ENCODE data around the gene CGRRF1.

The CGRRF1 gene

GRCh38 chr14:54488646-54489317 lies 20.9 kb upstream of the CGRRF1 start, which contains the start of gene GMFB:
GMFB (minus strand) TSS chr14:54488980; CDS start chr14:54488927, 53 bp downstream.
- peak; percentile 66 for TF ChIP-seq CTCF (IDR thresholded peaks at IDR 0.05; ENCODE audit: low read depth, low read length)
- DNase-seq (ENCODE audit: low read depth in 2 of 2), result peak; percentile 96 to 98
- H3K4me3 ChIP-seq (replicated peaks in 1 of 2; ENCODE audit: low read depth in 2 of 2, low read length in 2 of 2), result peak within 1 kb of the TSS; percentile 86 to 92

DNA sequence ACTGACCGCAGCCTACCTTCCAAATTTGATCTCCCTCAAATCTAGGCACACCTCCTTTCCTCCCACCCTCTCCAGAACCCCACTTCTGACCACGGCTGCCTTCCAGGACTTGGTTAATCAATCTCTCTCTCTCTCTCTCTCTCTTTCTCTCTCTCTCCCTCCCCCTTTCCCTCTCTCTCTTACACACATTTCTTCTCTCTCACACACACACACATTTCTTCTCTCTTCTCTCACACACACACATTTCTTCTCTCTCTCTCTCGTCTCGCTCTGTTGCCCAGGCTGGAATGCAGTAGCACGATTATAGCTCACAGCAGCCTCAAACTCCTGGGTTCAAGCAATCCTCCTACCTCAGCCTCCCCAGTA lies 20.4 kb upstream of the CGRRF1 start:
- H3K4me3 ChIP-seq (replicated peaks in 1 of 2; ENCODE audit: low read depth in 2 of 2, low read length in 2 of 2), result peak overlapping the region; percentile 86 to 92
- no peak for TF ChIP-seq CTCF (IDR thresholded peaks at IDR 0.05; ENCODE audit: low read depth, low read length)

DNA sequence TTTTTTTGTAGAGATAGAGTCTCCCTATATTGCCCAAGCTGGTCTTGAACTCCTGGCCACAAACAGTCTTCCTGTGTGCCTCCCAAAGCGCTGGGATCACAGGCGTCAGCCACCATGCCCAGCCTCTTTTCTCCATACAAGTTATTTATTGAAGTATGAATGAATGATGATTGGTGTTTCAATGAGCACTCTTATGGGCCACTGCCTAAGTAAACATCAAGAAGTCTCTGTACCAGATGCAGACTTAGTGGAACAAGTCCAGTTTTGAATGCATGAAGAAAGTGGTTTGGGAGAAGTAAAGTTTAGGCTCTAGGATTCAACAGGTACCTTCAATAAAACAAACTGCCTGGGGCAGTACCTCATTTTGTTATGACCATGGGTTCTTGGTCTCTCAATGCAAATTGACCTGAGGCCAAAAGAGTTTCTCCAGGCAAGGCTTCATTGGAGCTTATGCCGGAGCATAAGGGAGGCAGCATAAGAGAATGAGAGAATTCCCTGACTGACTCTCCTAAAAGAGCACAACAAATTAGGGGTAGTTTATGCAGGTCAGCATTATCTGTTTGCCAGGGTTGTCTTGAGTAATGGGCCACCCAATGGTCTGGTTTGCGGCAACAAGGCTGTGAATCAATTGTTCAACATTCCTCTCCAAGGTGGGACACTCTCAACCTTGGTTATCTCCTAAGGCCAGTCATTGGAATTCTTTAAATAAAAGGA lies 19.8 kb upstream of the CGRRF1 start:
- H3K4me3 ChIP-seq (replicated peaks in 1 of 2; ENCODE audit: low read depth in 2 of 2, low read length in 2 of 2), result peak overlapping the region in 1 of 2 donors; percentile 86
- TF ChIP-seq CTCF (IDR thresholded peaks at IDR 0.05; ENCODE audit: low read depth, low read length), result no peak
- no peak for DNase-seq (ENCODE audit: low read depth in 2 of 2)

More for the DNA sequence above, 20.4 kb upstream of the CGRRF1 start:
- no peak for DNase-seq (ENCODE audit: low read depth in 2 of 2)

DNA sequence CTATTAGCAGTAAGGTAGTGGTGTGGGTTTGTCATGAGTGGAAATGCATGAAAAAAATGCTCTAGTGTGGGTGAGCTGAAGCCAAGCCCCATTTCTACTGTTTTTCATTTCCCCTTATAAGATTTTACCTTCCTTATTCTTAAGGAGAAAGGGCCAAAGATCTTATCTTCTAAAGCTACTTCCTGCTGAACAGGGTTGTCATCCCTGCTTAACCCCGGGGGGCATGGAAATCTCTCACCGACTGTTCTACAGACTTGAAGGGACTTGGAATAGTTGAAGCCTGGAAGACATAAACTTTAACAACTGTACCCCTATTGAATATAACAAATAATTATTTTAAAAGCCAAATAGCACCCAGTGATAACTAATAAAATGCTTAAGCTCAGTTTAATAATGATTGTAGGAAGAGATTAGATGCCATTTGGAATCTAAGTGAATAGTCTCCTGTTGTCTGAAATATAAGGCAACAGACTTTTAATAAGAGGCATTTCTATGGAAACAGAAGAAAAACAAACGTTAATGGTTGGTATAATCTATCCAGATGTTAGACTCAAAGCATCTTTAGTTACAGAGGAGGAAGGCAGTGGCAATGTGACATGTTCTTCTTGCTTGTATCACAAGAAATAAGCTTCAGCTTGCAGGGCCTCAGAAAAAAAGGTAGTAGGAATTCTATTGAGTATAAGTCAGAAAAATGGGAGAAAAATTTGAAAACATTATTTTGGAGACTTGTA lies 19.1 kb upstream of the CGRRF1 start:
- no peak overlapping the region for H3K4me3 ChIP-seq (replicated peaks in 1 of 2; ENCODE audit: low read depth in 2 of 2, low read length in 2 of 2)
- TF ChIP-seq CTCF (IDR thresholded peaks at IDR 0.05; ENCODE audit: low read depth, low read length), result no peak
- no peak for DNase-seq (ENCODE audit: low read depth in 2 of 2)

DNA sequence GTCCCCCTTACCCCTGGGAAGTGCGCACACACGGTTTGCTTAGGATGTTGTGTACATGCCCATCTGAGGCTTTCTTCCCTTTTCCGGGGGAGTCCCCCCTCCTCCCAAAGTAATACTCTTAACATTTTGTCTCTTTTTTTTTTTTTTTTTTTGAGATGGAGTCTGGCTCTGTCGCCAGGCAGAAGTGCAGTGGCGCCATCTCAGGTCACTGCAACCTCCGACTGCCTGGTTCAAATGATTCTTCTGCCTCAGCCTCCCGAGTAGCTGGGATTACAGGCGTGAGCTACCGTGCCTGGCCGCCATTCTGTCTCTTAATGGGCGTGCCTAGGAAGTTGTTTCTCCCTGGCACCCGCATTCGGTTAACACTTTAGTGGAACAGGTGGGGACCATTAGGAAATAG lies 16.4 kb upstream of the CGRRF1 start:
- no peak for DNase-seq (ENCODE audit: low read depth in 2 of 2)
- no peak overlapping the region for H3K4me3 ChIP-seq (replicated peaks in 1 of 2; ENCODE audit: low read depth in 2 of 2, low read length in 2 of 2)
- TF ChIP-seq CTCF (IDR thresholded peaks at IDR 0.05; ENCODE audit: low read depth, low read length), result no peak

DNA sequence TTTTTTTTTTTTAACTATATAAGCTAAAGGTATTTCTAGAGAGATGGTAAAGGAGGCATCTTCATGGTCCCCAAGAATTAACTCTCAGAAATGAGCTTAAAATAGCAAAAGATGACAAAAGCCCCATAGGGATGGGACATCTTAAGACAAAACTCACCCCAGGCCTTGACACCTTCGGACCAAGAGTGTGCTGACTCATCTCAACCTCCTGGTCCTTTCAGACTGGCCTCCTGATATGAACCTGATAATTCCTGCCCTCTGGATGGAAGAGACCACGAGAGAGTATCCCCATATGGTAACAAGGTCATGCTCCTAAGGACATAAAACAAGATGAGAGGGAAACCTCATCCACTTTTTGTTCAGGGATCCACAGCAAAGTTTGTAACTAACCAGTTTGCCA lies 12.5 kb upstream of the CGRRF1 start:
- DNase-seq (ENCODE audit: low read depth in 2 of 2), result no peak
- no peak for TF ChIP-seq CTCF (IDR thresholded peaks at IDR 0.05; ENCODE audit: low read depth, low read length)
- no peak overlapping the region for H3K4me3 ChIP-seq (replicated peaks in 1 of 2; ENCODE audit: low read depth in 2 of 2, low read length in 2 of 2)
